HepG2 (cell line): ENCODE measurements around the gene VSIG2. TPM values are rescaled to one million over a fixed set of nuclear protein-coding genes. Genes with fewer than 3 reads are reported as not detected.
A peak's percentile ranks its signal among the peaks of the same experiment; 100 is the strongest.

Experiments used
- ATAC-seq: fragments of 200-7000 bp; cut with Tn5 transposase; 3 replicates; pipeline ENCODE4 v1.9.1; 2020; ENCODE audit warnings: mild to moderate bottlenecking, moderate library complexity
- BruUV-seq: library from RNA; stranded (reverse); fragments of 400-500 nt; replicated peaks from 2 replicates; lab custom pipeline; 2021; lab: Mats Ljungman, UMichigan
- CTCF ChIA-PET: fragments of 300-600 bp; formaldehyde crosslinking; extraction: SDS; loops from one replicate; lab custom pipeline; 2021; ENCODE audit warnings: low total read pairs, inconsistent platforms, low intra/inter-chr PET ratio; lab: Yijun Ruan, JAX
- POLR2A ChIA-PET: fragments of 350-600 bp; sonication (Branson Sonifier 250); formaldehyde crosslinking; loops from one replicate; lab custom pipeline; 2020; ENCODE audit warnings: antibody characterized with exemption, inconsistent platforms; lab: Yijun Ruan, JAX
- DNase-seq: peaks from one replicate; pipeline ENCODE4 v3.0.0-alpha.2; 2015; ENCODE audit warnings: low spot score
- FAIRE-seq: peaks from 3 replicates; lab custom pipeline; 2011; peaks lifted over from hg19 to GRCh38; lab: Jason Lieb, UNC
- H2AFZ ChIP-seq: one replicate; pipeline ENCODE4 v1.6.1; 2011; ENCODE audit warnings: low read length, inconsistent platforms
- H3K27ac ChIP-seq: fragments of 300-600 bp; 3 replicates; pipeline ENCODE4 v1.8.0; 2011; ENCODE audit warnings: mixed run types, mild to moderate bottlenecking, mixed read lengths, low read length, inconsistent platforms; ENCODE audit not compliant: insufficient read depth; ENCODE audit errors: extremely low read length
- H3K27me3 ChIP-seq, 2 experiments: fragments of 200-600 bp in 1 of 2; 2 replicates in 1 of 2; 3 replicates in 1 of 2; pipeline versions ENCODE4 v1.6.0 to v1.8.0; 2011; ENCODE audit warnings: low read length in 2 of 2, mild to moderate bottlenecking in 2 of 2, moderate library complexity in 2 of 2, inconsistent platforms in 1 of 2; ENCODE audit not compliant: insufficient read depth in 2 of 2, control insufficient read depth in 1 of 2
- H3K36me3 ChIP-seq, 2 experiments: fragments of 200-600 bp in 1 of 2; replicated peaks in 1 of 2; 2 replicates in 1 of 2; 3 replicates in 1 of 2; pipeline versions ENCODE4 v1.5.1 to v1.8.0; 2011; ENCODE audit warnings: low read length in 2 of 2, inconsistent platforms in 1 of 2; ENCODE audit not compliant: insufficient read depth in 2 of 2, control insufficient read depth in 1 of 2
- H3K4me1 ChIP-seq: 2 replicates; pipeline ENCODE4 v1.5.1; 2012; ENCODE audit warnings: low read length, inconsistent platforms; ENCODE audit not compliant: insufficient read depth
- H3K4me2 ChIP-seq: 2 replicates; pipeline ENCODE4 v1.6.0; 2011; ENCODE audit warnings: low read depth, low read length, inconsistent platforms
- H3K4me3 ChIP-seq, 3 experiments: fragments of 200-600 bp in 1 of 3; sonication (generic), shearing (Covaris generic) in 1 of 3; replicated peaks in 1 of 3; 2 replicates each; pipeline ENCODE4 v1.5.1; 2011 to 2016; ENCODE audit warnings: low read length in 3 of 3, inconsistent platforms in 2 of 3, low read depth in 2 of 3, mild to moderate bottlenecking in 2 of 3, control low read depth in 1 of 3, mixed read lengths in 1 of 3; ENCODE audit not compliant: insufficient read depth in 1 of 3
- H3K79me2 ChIP-seq: one replicate; pipeline ENCODE4 v1.6.1; 2011; ENCODE audit warnings: low read length, inconsistent platforms; ENCODE audit not compliant: insufficient read depth
- H3K9ac ChIP-seq: 2 replicates; pipeline ENCODE4 v1.6.0; 2011; ENCODE audit warnings: mild to moderate bottlenecking, low read depth, low read length, inconsistent platforms; ENCODE audit not compliant: insufficient read depth
- H3K9me3 ChIP-seq: 2 replicates; pipeline ENCODE4 v1.5.1; 2012; ENCODE audit warnings: mild to moderate bottlenecking, low read length
- H4K20me1 ChIP-seq: 2 replicates; pipeline ENCODE4 v1.6.0; 2011; ENCODE audit warnings: inconsistent platforms, mild to moderate bottlenecking, low read length, moderate library complexity; ENCODE audit not compliant: insufficient read depth
- DPF2 ChIP-seq: sonication (generic); formaldehyde crosslinking; IDR thresholded peaks from 2 replicates; pipeline ENCODE4 v1.4.0; 2020; ENCODE audit warnings: mild to moderate bottlenecking, low read depth, missing genetic modification reagents, borderline replicate concordance
- GATAD2A ChIP-seq: IDR thresholded peaks from 2 replicates; pipeline ENCODE4 v1.6.1; 2016
- HDAC2 ChIP-seq: sonication (generic); formaldehyde crosslinking; IDR thresholded peaks from 2 replicates; pipeline ENCODE4 v1.4.0; 2020; ENCODE audit warnings: missing genetic modification reagents
- ONECUT2 ChIP-seq: sonication (generic); formaldehyde crosslinking; IDR thresholded peaks from 2 replicates; pipeline ENCODE4 v1.4.0; 2020; ENCODE audit warnings: missing genetic modification reagents
- PCBP1 ChIP-seq: fragments of 200-400 bp; formaldehyde crosslinking; IDR thresholded peaks from 2 replicates; pipeline ENCODE4 v1.6.1; 2017; ENCODE audit warnings: mild to moderate bottlenecking, low read depth, low read length, borderline replicate concordance
- SNAPC2 ChIP-seq: sonication (generic); formaldehyde crosslinking; IDR thresholded peaks from 2 replicates; pipeline ENCODE4 v1.8.1; 2022; ENCODE audit warnings: mild to moderate bottlenecking, missing genetic modification reagents
- SP140L ChIP-seq: sonication (generic); formaldehyde crosslinking; IDR thresholded peaks from 2 replicates; pipeline ENCODE4 v1.4.0; 2020; ENCODE audit warnings: missing genetic modification reagents, borderline replicate concordance
- ZNF121 ChIP-seq: sonication (generic); formaldehyde crosslinking; IDR thresholded peaks from 2 replicates; pipeline ENCODE4 v1.5.0; 2020; ENCODE audit warnings: mild to moderate bottlenecking, missing genetic modification reagents
- ZNF780A ChIP-seq: sonication (generic); formaldehyde crosslinking; IDR thresholded peaks from 2 replicates; pipeline ENCODE4 v1.8.0; 2022; ENCODE audit warnings: mild to moderate bottlenecking, missing genetic modification reagents, moderate library complexity
- WGBS: methylation state at CpG from one replicate; pipeline ENCODE4 v1.1.6; 2017; ENCODE audit warnings: low lambda C conversion rate; 5-methylcytosine and 5-hydroxymethylcytosine counted together
- in situ Hi-C: cut with HindIII; loops from 2 replicates; pipeline ENCODE4 v1.10.0; 2017; ENCODE audit warnings: low pct_unique_long_range_greater_than_20kb; ENCODE audit not compliant: extremely low pct_ligation_motif_present
- intact Hi-C: fragments of 100-400 bp; cut with micrococcal nuclease; formaldehyde crosslinking; loops from one replicate; pipeline ENCODE4 v1.10.0; 2022; ENCODE audit not compliant: unreplicated experiment
- polyA plus RNA-seq, 8 experiments: library from polyadenylated mRNA; depleted of rRNA in 3 of 8; stranded (reverse) in 7 of 8; unstranded in 1 of 8; fragments of >200 nt; fragmentation: Illumina TruSeq in 4 of 8; extraction: Trizol in 4 of 8; gene quantifications; 2 replicates each; pipeline versions ENCODE4 v1.2.1 to v1.2.3, GENCODE V29; 2011 to 2016; ENCODE audit warnings: low read depth in 4 of 8, missing spikeins in 1 of 8, mixed read lengths in 1 of 8; ENCODE audit not compliant: insufficient read depth in 1 of 8
- total RNA-seq, 5 experiments: library from RNA; depleted of rRNA; stranded (reverse); fragments of >200 nt; fragmentation: Illumina TruSeq; extraction: Trizol; gene quantifications; 2 replicates each; pipeline ENCODE4 v1.2.3, GENCODE V29; 2016; ENCODE audit warnings: low read depth in 1 of 5
- TF ChIP-seq, protein P1 (sequence below): sonication (generic); formaldehyde crosslinking; IDR thresholded peaks from 2 replicates; pipeline ENCODE4 v1.4.0; 2020; ENCODE audit warnings: missing genetic modification reagents, borderline replicate concordance
- TF ChIP-seq, protein P2 (sequence below): IDR thresholded peaks from 2 replicates; pipeline ENCODE4 v1.6.1; 2016; ENCODE audit warnings: low read depth, control low read depth
- TF ChIP-seq, protein P3 (sequence below), 2 experiments: sonication (generic) in 1 of 2; formaldehyde crosslinking in 1 of 2; IDR thresholded peaks; 2 replicates each; pipeline versions ENCODE4 v1.4.0 to v1.6.1; 2018 to 2020; ENCODE audit warnings: missing genetic modification reagents in 2 of 2, borderline replicate concordance in 1 of 2, low read depth in 1 of 2, mild to moderate bottlenecking in 1 of 2, missing biosample characterization in 1 of 2

The VSIG2 gene
- total and polyA plus RNA-seq, 2 of the 13 experiments (the other 11 are each of a cell fraction or from before 2014, with no cell fraction given), result 0.80 to 2.7 TPM

DNA sequence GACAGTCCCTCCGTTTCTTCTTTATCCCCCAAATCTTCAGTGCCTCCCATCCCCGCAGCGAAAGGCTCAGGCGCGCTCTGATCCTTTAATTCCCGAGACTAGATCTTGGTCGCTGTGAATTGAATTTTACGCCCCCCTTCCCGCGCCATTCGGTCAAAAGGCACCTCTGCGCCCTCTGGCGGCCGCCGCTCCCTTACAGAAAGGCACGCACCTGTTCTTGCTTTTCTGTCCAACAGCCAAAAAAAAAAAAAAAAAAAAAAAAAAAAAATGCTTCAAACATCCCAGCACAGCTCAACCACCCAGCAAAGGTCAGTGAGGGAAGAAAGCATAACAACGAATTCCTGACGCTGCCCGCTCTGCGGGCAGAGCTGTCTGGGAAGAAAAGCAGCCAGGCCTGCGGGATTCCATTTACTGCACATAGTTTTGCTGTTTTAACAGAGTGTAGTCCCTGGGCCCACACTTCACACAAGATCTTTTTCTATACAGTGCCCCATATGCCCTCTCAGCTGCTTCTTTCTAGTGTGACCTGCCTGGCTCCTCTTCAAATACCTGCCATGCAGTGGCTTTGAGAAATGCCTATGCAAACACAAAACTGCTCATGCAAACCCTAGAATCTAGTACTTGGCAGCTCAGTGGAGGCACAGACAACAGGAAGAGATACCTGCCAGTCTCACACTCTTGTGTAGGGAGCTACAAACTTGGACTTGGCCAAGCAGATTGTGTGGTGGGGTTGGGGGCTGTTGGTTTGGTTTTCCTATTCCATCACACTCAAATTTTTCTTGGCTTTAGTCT lies 11.3 kb upstream of the VSIG2 start:
- CTCF ChIA-PET, result interaction anchor here (0.7 to 2.9 kb wide), 6 partner anchors 15 to 94 kb away, joined by 4 to 19 read pairs (median 13); partner anchors contain the start of gene SIAE
- Histone ChIP-seq H3K27me3 (peaks cover 0 to 24% of the 10 kb centered on the region in 2 experiments; a peak in 4 of 5 replicates), H3K9me3 (no peaks in the 10 kb centered on the region), H3K4me3 (peak overlapping the region; percentile 60 to 89 (median 70)), H3K36me3 (no peaks in the 10 kb centered on the region; a peak in 1 of 5 replicates), H3K4me1 (peaks cover 69% of the 10 kb centered on the region), H3K79me2 (no peaks in the 10 kb centered on the region), H3K4me2 (peak overlapping the region; percentile 100), H3K9ac (peak overlapping the region; percentile 53), H3K27ac (no peak overlapping the region), H2AFZ (no peak overlapping the region), H4K20me1 (no peaks in the 10 kb centered on the region)
- intact Hi-C loops (loop anchor here (1.0 to 2.0 kb wide), 4 partner anchors 15 to 94 kb away; partner anchors contain the start of genes SIAE and SPA17), in situ Hi-C loops (loop anchor here (5.0 kb wide), 1 partner anchor 91 kb away; the partner anchor contains the start of genes SIAE and SPA17)
- WGBS, result 2% methylated on average over 21 of the region's 21 CpGs
- peak; percentile 72 for DNase-seq
- FAIRE-seq, result peak; percentile 59
- BruUV-seq, result TSS peak; percentile 39
- ATAC-seq, result peak; percentile 22
- POLR2A ChIA-PET, result interaction anchor here (0.6 to 3.5 kb wide), 8 partner anchors 12 to 140 kb away, joined by 3 to 16 read pairs (median 8); partner anchors contain the start of genes MSANTD2, NRGN, SIAE and SPA17
- TF ChIP-seq PCBP1 (0 out of 2 replicates have a peak, but pooled peaks have one; percentile 11), HDAC2 (CRISPR knock-in tag) (no peak), GATAD2A (CRISPR knock-in tag) (peak; percentile 32; the same call in 1 of the 2 replicates), ZNF121 (0 out of 2 replicates have a peak, but pooled peaks have one; percentile 28), ONECUT2 (CRISPR knock-in tag) (no peak), ZNF780A (no peak), DPF2 (CRISPR knock-in tag) (no peak), SP140L (CRISPR knock-in tag) (no peak), SNAPC2 (CRISPR knock-in tag) (peak; percentile 54; the same call in 1 of the 2 replicates)
- TF ChIP-seq, protein P1, sequence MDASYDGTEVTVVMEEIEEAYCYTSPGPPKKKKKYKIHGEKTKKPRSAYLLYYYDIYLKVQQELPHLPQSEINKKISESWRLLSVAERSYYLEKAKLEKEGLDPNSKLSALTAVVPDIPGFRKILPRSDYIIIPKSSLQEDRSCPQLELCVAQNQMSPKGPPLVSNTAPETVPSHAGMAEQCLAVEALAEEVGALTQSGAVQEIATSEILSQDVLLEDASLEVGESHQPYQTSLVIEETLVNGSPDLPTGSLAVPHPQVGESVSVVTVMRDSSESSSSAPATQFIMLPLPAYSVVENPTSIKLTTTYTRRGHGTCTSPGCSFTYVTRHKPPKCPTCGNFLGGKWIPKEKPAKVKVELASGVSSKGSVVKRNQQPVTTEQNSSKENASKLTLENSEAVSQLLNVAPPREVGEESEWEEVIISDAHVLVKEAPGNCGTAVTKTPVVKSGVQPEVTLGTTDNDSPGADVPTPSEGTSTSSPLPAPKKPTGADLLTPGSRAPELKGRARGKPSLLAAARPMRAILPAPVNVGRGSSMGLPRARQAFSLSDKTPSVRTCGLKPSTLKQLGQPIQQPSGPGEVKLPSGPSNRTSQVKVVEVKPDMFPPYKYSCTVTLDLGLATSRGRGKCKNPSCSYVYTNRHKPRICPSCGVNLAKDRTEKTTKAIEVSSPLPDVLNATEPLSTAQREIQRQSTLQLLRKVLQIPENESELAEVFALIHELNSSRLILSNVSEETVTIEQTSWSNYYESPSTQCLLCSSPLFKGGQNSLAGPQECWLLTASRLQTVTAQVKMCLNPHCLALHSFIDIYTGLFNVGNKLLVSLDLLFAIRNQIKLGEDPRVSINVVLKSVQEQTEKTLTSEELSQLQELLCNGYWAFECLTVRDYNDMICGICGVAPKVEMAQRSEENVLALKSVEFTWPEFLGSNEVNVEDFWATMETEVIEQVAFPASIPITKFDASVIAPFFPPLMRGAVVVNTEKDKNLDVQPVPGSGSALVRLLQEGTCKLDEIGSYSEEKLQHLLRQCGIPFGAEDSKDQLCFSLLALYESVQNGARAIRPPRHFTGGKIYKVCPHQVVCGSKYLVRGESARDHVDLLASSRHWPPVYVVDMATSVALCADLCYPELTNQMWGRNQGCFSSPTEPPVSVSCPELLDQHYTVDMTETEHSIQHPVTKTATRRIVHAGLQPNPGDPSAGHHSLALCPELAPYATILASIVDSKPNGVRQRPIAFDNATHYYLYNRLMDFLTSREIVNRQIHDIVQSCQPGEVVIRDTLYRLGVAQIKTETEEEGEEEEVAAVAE (CRISPR knock-in tag), result no peak
- TF ChIP-seq, protein P2, sequence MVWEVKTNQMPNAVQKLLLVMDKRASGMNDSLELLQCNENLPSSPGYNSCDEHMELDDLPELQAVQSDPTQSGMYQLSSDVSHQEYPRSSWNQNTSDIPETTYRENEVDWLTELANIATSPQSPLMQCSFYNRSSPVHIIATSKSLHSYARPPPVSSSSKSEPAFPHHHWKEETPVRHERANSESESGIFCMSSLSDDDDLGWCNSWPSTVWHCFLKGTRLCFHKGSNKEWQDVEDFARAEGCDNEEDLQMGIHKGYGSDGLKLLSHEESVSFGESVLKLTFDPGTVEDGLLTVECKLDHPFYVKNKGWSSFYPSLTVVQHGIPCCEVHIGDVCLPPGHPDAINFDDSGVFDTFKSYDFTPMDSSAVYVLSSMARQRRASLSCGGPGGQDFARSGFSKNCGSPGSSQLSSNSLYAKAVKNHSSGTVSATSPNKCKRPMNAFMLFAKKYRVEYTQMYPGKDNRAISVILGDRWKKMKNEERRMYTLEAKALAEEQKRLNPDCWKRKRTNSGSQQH, result no peak
- TF ChIP-seq, protein P3, sequence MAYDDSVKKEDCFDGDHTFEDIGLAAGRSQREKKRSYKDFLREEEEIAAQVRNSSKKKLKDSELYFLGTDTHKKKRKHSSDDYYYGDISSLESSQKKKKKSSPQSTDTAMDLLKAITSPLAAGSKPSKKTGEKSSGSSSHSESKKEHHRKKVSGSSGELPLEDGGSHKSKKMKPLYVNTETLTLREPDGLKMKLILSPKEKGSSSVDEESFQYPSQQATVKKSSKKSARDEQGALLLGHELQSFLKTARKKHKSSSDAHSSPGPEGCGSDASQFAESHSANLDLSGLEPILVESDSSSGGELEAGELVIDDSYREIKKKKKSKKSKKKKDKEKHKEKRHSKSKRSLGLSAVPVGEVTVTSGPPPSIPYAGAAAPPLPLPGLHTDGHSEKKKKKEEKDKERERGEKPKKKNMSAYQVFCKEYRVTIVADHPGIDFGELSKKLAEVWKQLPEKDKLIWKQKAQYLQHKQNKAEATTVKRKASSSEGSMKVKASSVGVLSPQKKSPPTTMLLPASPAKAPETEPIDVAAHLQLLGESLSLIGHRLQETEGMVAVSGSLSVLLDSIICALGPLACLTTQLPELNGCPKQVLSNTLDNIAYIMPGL (CRISPR knock-in tag; IDR thresholded peaks at IDR 0.05; ENCODE audit: borderline replicate concordance in 1 of 2, low read depth in 1 of 2), result peak in 1 of 2 experiments; percentile 77; a peak in 1 of 4 replicates
